ENCODE data around the gene HDHD5.
"Not testable (repeated sequence)": the region's sequence is repeated elsewhere in the genome, so short reads cannot be mapped to it uniquely, and the experiment has no call there.

The HDHD5 gene

GRCh38 chr22:17155941-17156340 is 3.1 kb downstream of the HDHD5 start:
- DNase-seq = no peak

- no peak for DNase-seq
Measured at GRCh38 chr22:17152971-17153370, 6.1 kb downstream of the HDHD5 start.

GRCh38 chr22:17152340-17152739 is 6.7 kb downstream of the HDHD5 start:
- no peak for DNase-seq

GRCh38 chr22:17149076-17149815 is 9.8 kb downstream of the HDHD5 start:
- DNase-seq = no peak

- not testable (repeated sequence) for DNase-seq
Measured at GRCh38 chr22:17147458-17147857, 11.6 kb downstream of the HDHD5 start.

GRCh38 chr22:17145021-17145680 is 13.9 kb downstream of the HDHD5 start:
- no peak for DNase-seq

GRCh38 chr22:17143826-17144225 is 15.3 kb downstream of the HDHD5 start:
- DNase-seq = no peak

- no peak for DNase-seq
Measured at GRCh38 chr22:17143101-17143500, 16.0 kb downstream of the HDHD5 start.

- DNase-seq = no peak
Measured at GRCh38 chr22:17140826-17141766, 18.0 kb downstream of the HDHD5 start.

GRCh38 chr22:17140022-17140421 is 19.1 kb downstream of the HDHD5 start:
- no peak for DNase-seq

GRCh38 chr22:17138513-17138912 is 20.6 kb downstream of the HDHD5 start:
- DNase-seq = no peak

- DNase-seq = no peak
Measured at GRCh38 chr22:17137861-17138425, 21.1 kb downstream of the HDHD5 start.

- no peak for DNase-seq
Measured at GRCh38 chr22:17137170-17137569, 21.9 kb downstream of the HDHD5 start.

GRCh38 chr22:17135153-17135760 is 23.8 kb downstream of the HDHD5 start:
- DNase-seq = no peak

- no peak for DNase-seq
Measured at GRCh38 chr22:17133137-17133536, 25.9 kb downstream of the HDHD5 start.

- DNase-seq = no peak
Measured at GRCh38 chr22:17132112-17132511, 27.0 kb downstream of the HDHD5 start.

GRCh38 chr22:17131686-17132085 is 27.4 kb downstream of the HDHD5 start:
- DNase-seq = no peak

GRCh38 chr22:17130199-17130598 is 28.9 kb downstream of the HDHD5 start:
- peak; percentile 57 for DNase-seq

- peak; percentile 69 for DNase-seq
Measured at GRCh38 chr22:17121233-17122195, 37.6 kb downstream of the HDHD5 start, which contains the start of gene TMEM121B. Gene TMEM121B (minus strand): TSS chr22:17121360. CDS start chr22:17121127, 233 bp downstream.

GRCh38 chr22:17120711-17121232 is 38.3 kb downstream of the HDHD5 start:
- peak; percentile 16 for DNase-seq

- peak; percentile 14 for DNase-seq
Measured at GRCh38 chr22:17120281-17120680, 38.8 kb downstream of the HDHD5 start.

Measured in EL (cell line).